MG63 (cell line): Measurements from ENCODE around the gene ZNF692. TPM values are rescaled to one million over a fixed set of nuclear protein-coding genes. Genes with fewer than 3 reads are reported as not detected.

ENCODE experiments used
- DNase-seq: peaks from one replicate; pipeline ENCODE4 v3.0.0-alpha.2; 2020
- H3K27me3 ChIP-seq: fragments of 250-450 bp; sonication (Bioruptor Pico); 2 replicates; pipeline ENCODE4 v1.5.1; 2020; ENCODE audit warnings: mild to moderate bottlenecking, moderate library complexity
- H3K36me3 ChIP-seq: fragments of 250-450 bp; sonication (Bioruptor Pico); 2 replicates; pipeline ENCODE4 v1.5.1; 2020; ENCODE audit warnings: mild to moderate bottlenecking, moderate library complexity
- H3K4me3 ChIP-seq: fragments of 250-450 bp; sonication (Bioruptor Pico); 2 replicates; pipeline ENCODE4 v1.5.1; 2020; ENCODE audit warnings: mild to moderate bottlenecking, moderate library complexity
- H3K9me3 ChIP-seq: fragments of 250-450 bp; sonication (Bioruptor Pico); 2 replicates; pipeline ENCODE4 v1.5.1; 2020; ENCODE audit warnings: mild to moderate bottlenecking, moderate library complexity
- total RNA-seq: library from RNA; depleted of rRNA; stranded (reverse); fragments of >200 nt; shearing (Covaris generic); gene quantifications from 2 replicates; pipeline ENCODE4 v1.2.3, GENCODE V29; 2014; ENCODE audit warnings: low replicate concordance

ZNF692 gene
- total RNA-seq, 1 experiment from 2014 or later = 14.7 TPM

- DNase-seq = no peak
- Histone ChIP-seq H3K9me3 (no peaks in the 10 kb centered on the region), H3K27me3 (no peaks in the 10 kb centered on the region), H3K4me3 (no peak overlapping the region; the same call in 1 of the 2 replicates), H3K36me3 (peaks cover 60% of the 10 kb centered on the region)
Measured at GRCh38 chr1:248822148-248823032, 36.5 kb downstream of the ZNF692 start.

- H3K36me3 ChIP-seq = peaks cover 68% of the 10 kb centered on the region
Measured at GRCh38 chr1:248821641-248822040, 37.2 kb downstream of the ZNF692 start.

GRCh38 chr1:248821101-248821500, 37.8 kb downstream of the ZNF692 start:
- peaks cover 73% of the 10 kb centered on the region for H3K36me3 ChIP-seq
- no peak overlapping the region for H3K4me3 ChIP-seq
- no peaks in the 10 kb centered on the region for H3K9me3 ChIP-seq
- DNase-seq = peak; percentile 94
- H3K27me3 ChIP-seq = no peaks in the 10 kb centered on the region

More at GRCh38 chr1:248821641-248822040, 37.2 kb downstream of the ZNF692 start:
- Histone ChIP-seq H3K27me3 (no peaks in the 10 kb centered on the region), H3K4me3 (no peak overlapping the region), H3K9me3 (no peaks in the 10 kb centered on the region)
- DNase-seq = no peak

GRCh38 chr1:248820041-248820585, 38.8 kb downstream of the ZNF692 start:
- Histone ChIP-seq H3K4me3 (no peak overlapping the region), H3K27me3 (no peaks in the 10 kb centered on the region), H3K36me3 (peaks cover 83% of the 10 kb centered on the region), H3K9me3 (no peaks in the 10 kb centered on the region)
- no peak for DNase-seq

GRCh38 chr1:248818505-248819374, 40.1 kb downstream of the ZNF692 start:
- Histone ChIP-seq H3K9me3 (no peaks in the 10 kb centered on the region), H3K36me3 (peaks cover 84% of the 10 kb centered on the region), H3K27me3 (no peaks in the 10 kb centered on the region), H3K4me3 (no peak overlapping the region)
- DNase-seq = no peak

GRCh38 chr1:248817065-248817464, 41.8 kb downstream of the ZNF692 start:
- no peak overlapping the region for H3K4me3 ChIP-seq
- DNase-seq = no peak

GRCh38 chr1:248816042-248816851, 42.6 kb downstream of the ZNF692 start:
- Histone ChIP-seq H3K36me3 (peaks cover 92% of the 10 kb centered on the region), H3K4me3 (no peak overlapping the region), H3K27me3 (no peaks in the 10 kb centered on the region), H3K9me3 (no peaks in the 10 kb centered on the region)
- no peak for DNase-seq

More at GRCh38 chr1:248817065-248817464, 41.8 kb downstream of the ZNF692 start:
- Histone ChIP-seq H3K27me3 (no peaks in the 10 kb centered on the region), H3K36me3 (peaks cover 88% of the 10 kb centered on the region), H3K9me3 (no peaks in the 10 kb centered on the region)

- no peaks in the 10 kb centered on the region for H3K27me3 ChIP-seq
- peaks cover 90% of the 10 kb centered on the region for H3K36me3 ChIP-seq
- no peaks in the 10 kb centered on the region for H3K9me3 ChIP-seq
- H3K4me3 ChIP-seq = no peak overlapping the region
- DNase-seq = no peak
Measured at GRCh38 chr1:248815407-248816034, 43.4 kb downstream of the ZNF692 start.

GRCh38 chr1:248814351-248814750, 44.5 kb downstream of the ZNF692 start:
- H3K27me3 ChIP-seq = no peaks in the 10 kb centered on the region
- no peak for DNase-seq
- H3K9me3 ChIP-seq = no peaks in the 10 kb centered on the region
- H3K4me3 ChIP-seq = no peak overlapping the region
- H3K36me3 ChIP-seq = peaks cover 84% of the 10 kb centered on the region

GRCh38 chr1:248813546-248813945, 45.3 kb downstream of the ZNF692 start:
- no peak for DNase-seq
- Histone ChIP-seq H3K9me3 (no peaks in the 10 kb centered on the region), H3K36me3 (peaks cover 76% of the 10 kb centered on the region)

GRCh38 chr1:248812736-248813425, 46.0 kb downstream of the ZNF692 start:
- Histone ChIP-seq H3K4me3 (no peak overlapping the region), H3K27me3 (no peaks in the 10 kb centered on the region), H3K36me3 (peaks cover 70% of the 10 kb centered on the region), H3K9me3 (no peaks in the 10 kb centered on the region)
- DNase-seq = no peak

More at GRCh38 chr1:248813546-248813945, 45.3 kb downstream of the ZNF692 start:
- Histone ChIP-seq H3K27me3 (no peaks in the 10 kb centered on the region), H3K4me3 (no peak overlapping the region)

GRCh38 chr1:248811514-248812490, 47.1 kb downstream of the ZNF692 start:
- no peaks in the 10 kb centered on the region for H3K27me3 ChIP-seq
- no peaks in the 10 kb centered on the region for H3K9me3 ChIP-seq
- no peak overlapping the region for H3K4me3 ChIP-seq
- H3K36me3 ChIP-seq = peaks cover 59% of the 10 kb centered on the region
- DNase-seq = no peak

- DNase-seq = peak; percentile 79
- Histone ChIP-seq H3K36me3 (peaks cover 51% of the 10 kb centered on the region), H3K4me3 (no peak overlapping the region), H3K9me3 (no peaks in the 10 kb centered on the region), H3K27me3 (no peaks in the 10 kb centered on the region)
Measured at GRCh38 chr1:248810727-248811513, 48.0 kb downstream of the ZNF692 start.
